Spleen (tissue), 11 donors: Measurements from ENCODE around the gene KCNQ4. TPM values are rescaled to one million over a fixed set of nuclear protein-coding genes. Genes with fewer than 3 reads are reported as not detected.

Experiments used
- DNase-seq: peaks from one replicate; pipeline ENCODE4 v3.0.0-alpha.2; 2020
- H3K27ac ChIP-seq, 8 donors: fragments of 200-600 bp; sonication (generic) in 7 of 8; 1 replicate in 4 of 8; 2 replicates in 4 of 8; pipeline versions ENCODE4 v1.5.0 to v1.8.0; 2016 to 2021; ENCODE audit warnings: inconsistent platforms in 4 of 8, mild to moderate bottlenecking in 4 of 8, moderate library complexity in 1 of 8
- H3K27me3 ChIP-seq, 7 donors: fragments of 200-600 bp; sonication (generic) in 6 of 7; replicated peaks in 1 of 7; 1 replicate in 4 of 7; 2 replicates in 3 of 7; pipeline versions ENCODE4 v1.5.0 to v1.8.0; 2016 to 2021; ENCODE audit warnings: inconsistent platforms in 3 of 7, mild to moderate bottlenecking in 1 of 7
- H3K36me3 ChIP-seq, 6 donors: fragments of 200-600 bp; sonication (generic) in 5 of 6; 1 replicate in 4 of 6; 2 replicates in 2 of 6; pipeline versions ENCODE4 v1.5.0 to v1.8.0; 2016 to 2021; ENCODE audit warnings: inconsistent platforms in 2 of 6
- H3K4me1 ChIP-seq, 6 donors: fragments of 200-600 bp; sonication (generic) in 5 of 6; 1 replicate in 3 of 6; 2 replicates in 3 of 6; pipeline versions ENCODE4 v1.5.0 to v1.8.0; 2016 to 2021; ENCODE audit warnings: inconsistent platforms in 3 of 6
- H3K4me3 ChIP-seq, 8 donors: fragments of 200-600 bp; sonication (generic) in 7 of 8; 1 replicate in 4 of 8; 2 replicates in 4 of 8; pipeline versions ENCODE4 v1.5.0 to v1.8.0; 2016 to 2021; ENCODE audit warnings: inconsistent platforms in 4 of 8, mild to moderate bottlenecking in 4 of 8, moderate library complexity in 2 of 8
- H3K9me3 ChIP-seq, 8 donors: fragments of 200-600 bp; sonication (generic) in 7 of 8; 1 replicate in 4 of 8; 2 replicates in 4 of 8; pipeline versions ENCODE4 v1.5.0 to v1.8.0; 2016 to 2021; ENCODE audit warnings: inconsistent platforms in 4 of 8
- POLR2A ChIP-seq, 3 donors: fragments of 450-650 bp; IDR thresholded peaks; one replicate each; pipeline ENCODE4 v1.5.1; 2017; ENCODE audit warnings: antibody characterized with exemption in 3 of 3, mild to moderate bottlenecking in 1 of 3
- POLR2AphosphoS5 ChIP-seq, 3 donors: sonication (generic); formaldehyde crosslinking; IDR thresholded peaks; one replicate each; pipeline ENCODE4 v1.5.1; 2017; ENCODE audit warnings: antibody characterized with exemption in 3 of 3
- WGBS, 5 donors: extraction: QIAGEN DNeasy Blood & Tissue Kit in 3 of 5; methylation state at CpG; one replicate each; pipeline versions ENCODE4 v1.1.5 to v1.1.7; 2013 to 2018; 5-methylcytosine and 5-hydroxymethylcytosine counted together
- intact Hi-C: fragments of 100-400 bp; cut with DNase I; formaldehyde crosslinking; loops from one replicate; pipeline ENCODE4 v1.15.0; 2023; ENCODE audit warnings: low total_unique reads
- polyA plus RNA-seq, 3 donors: library from polyadenylated mRNA; stranded (reverse); fragments of 200-250 nt; gene quantifications; one replicate each; pipeline ENCODE4 v1.2.1, GENCODE V29; 2013
- total RNA-seq, 7 donors: library from RNA; depleted of rRNA in 3 of 7; stranded (reverse); fragments of >200 nt in 3 of 7; fragmentation: NEBNext Ultra II Directional in 4 of 7; extraction: Animal tissue kit (Norgen Biotek cat#: 25700) in 4 of 7; gene quantifications; one replicate each; pipeline versions ENCODE4 v1.1.0 to v1.2.1, GENCODE V29; 2016 to 2021
- TF ChIP-seq, protein P1 (sequence below), 11 experiments: fragments of 200-600 bp in 7 of 11; fragments of 450-650 bp in 4 of 11; sonication (generic) in 4 of 11; IDR thresholded peaks in 8 of 11; conservative IDR thresholded peaks in 3 of 11; 1 replicate in 7 of 11; 2 replicates in 4 of 11; pipeline versions ENCODE4 v1.4.0 to v1.8.0; 2016 to 2021; ENCODE audit warnings: antibody characterized with exemption in 11 of 11, inconsistent platforms in 4 of 11, mild to moderate bottlenecking in 1 of 11
- donor health status: healthy with polysubstance abuse.
- donor health status: DM: no; HTN: no; CAD: no; lungs with moderate emphysema.
- donor health status: DM: no; HTN: no; CAD: no.
- donor health status: Bipolar disorder and iron deficiency.
- donor health status: healthy.
- donor health status: DM: no; HTN: no; CAD: no.
- donor health status: DM: yes; HTN: yes; CAD: no.

KCNQ4 gene
- total and polyA plus RNA-seq, 10 donors = 0.09 to 0.54 (median 0.25) TPM

DNA sequence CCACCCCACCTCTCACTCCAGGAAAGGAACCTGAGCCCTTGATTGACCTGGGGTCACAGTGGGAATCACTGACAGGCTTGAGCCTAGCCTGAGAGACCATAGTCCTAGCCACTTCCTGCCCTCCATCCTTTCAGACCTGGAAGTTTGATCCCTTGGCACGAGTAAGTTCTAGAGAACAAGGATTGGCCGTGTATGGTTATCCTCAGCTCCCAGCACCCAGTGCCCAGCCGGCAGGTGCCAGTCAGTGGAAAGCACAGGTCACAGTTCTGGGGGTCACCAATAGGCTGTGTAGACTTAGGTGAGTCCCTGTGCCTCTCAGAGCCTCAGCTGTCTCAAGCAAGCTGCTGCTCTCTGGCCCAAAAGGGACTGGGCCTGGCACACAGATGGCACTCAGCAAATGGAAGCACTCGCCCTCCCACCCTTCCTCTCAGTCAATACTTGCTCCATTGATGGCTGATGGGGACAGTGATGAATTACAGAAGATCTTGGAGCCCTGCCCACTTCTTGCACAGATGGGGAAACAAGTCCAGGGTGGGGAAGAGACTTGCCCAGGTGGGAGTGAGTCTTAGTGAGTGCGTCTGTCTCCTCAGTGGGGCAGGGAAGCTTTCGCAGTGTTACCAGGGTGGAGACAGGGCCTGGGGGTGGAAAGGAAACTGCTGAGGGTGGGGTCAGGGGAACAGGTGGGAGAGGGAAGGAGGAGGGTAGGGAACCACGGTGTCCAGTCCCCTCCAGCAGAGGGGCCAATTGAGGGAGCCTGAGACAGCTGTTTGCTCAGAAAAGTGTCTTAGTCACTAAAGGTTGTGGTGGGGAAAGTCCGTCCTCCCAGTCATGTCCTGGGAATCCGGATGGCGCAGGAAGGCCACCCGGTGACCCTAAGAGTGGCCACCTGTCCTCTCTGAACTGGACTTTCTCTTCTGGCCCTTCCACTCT, 2.6 kb upstream of the KCNQ4 start:
- Histone ChIP-seq H3K27ac (no peak overlapping the region), H3K36me3 (peaks cover 0 to 19% (median 3%) of the 10 kb centered on the region in 6 donors), H3K4me3 (no peak overlapping the region), H3K4me1 (peaks cover 7 to 25% (median 22%) of the 10 kb centered on the region in 6 donors), H3K9me3 (peaks cover 0 to 16% (median 11%) of the 10 kb centered on the region in 8 donors), H3K27me3 (peaks cover 0 to 42% (median 22%) of the 10 kb centered on the region in 7 donors)
- intact Hi-C loops = no loop called here
- TF ChIP-seq POLR2A (IDR thresholded peaks at IDR 0.05) (no peak), POLR2AphosphoS5 (IDR thresholded peaks at IDR 0.05) (no peak)
- TF ChIP-seq, protein P1, sequence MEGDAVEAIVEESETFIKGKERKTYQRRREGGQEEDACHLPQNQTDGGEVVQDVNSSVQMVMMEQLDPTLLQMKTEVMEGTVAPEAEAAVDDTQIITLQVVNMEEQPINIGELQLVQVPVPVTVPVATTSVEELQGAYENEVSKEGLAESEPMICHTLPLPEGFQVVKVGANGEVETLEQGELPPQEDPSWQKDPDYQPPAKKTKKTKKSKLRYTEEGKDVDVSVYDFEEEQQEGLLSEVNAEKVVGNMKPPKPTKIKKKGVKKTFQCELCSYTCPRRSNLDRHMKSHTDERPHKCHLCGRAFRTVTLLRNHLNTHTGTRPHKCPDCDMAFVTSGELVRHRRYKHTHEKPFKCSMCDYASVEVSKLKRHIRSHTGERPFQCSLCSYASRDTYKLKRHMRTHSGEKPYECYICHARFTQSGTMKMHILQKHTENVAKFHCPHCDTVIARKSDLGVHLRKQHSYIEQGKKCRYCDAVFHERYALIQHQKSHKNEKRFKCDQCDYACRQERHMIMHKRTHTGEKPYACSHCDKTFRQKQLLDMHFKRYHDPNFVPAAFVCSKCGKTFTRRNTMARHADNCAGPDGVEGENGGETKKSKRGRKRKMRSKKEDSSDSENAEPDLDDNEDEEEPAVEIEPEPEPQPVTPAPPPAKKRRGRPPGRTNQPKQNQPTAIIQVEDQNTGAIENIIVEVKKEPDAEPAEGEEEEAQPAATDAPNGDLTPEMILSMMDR (IDR thresholded peaks at IDR 0.05 in 8 of 11, conservative IDR thresholded peaks at IDR 0.05 in 3 of 11) = no peak
- no peak for DNase-seq
- WGBS, 5 donors = 66 to 83% (median 77%) methylated on average over 9 to 11 of the region's 11 CpGs

DNA sequence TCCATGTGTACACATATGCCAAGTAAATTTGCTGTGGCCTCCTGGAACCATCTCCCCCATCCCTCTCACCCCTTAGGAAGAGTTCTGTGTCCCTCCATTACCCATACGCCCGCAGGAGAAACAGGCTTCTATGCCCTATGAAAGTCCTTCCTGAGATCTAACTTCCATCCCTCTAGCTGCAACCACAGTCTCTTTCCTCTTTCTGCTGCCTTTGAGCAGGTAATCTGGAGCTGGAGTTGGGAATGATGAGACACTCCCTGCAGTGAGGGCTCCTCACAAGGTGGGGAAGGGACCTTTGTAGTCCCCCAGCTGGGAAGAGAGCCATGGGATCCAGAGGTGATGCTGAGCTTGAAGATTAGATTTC, 2.0 kb upstream of the KCNQ4 start:
- Histone ChIP-seq H3K4me1 (peaks cover 7 to 31% (median 22%) of the 10 kb centered on the region in 6 donors), H3K9me3 (peaks cover 0 to 11% (median 9%) of the 10 kb centered on the region in 8 donors), H3K27me3 (peaks cover 0 to 47% (median 22%) of the 10 kb centered on the region in 7 donors), H3K27ac (no peak overlapping the region), H3K36me3 (peaks cover 0 to 13% (median under 1%) of the 10 kb centered on the region in 6 donors), H3K4me3 (no peak overlapping the region)
- no peak for DNase-seq
- 88 to 95% (median 89%) methylated on average over 2 of the region's 2 CpGs for WGBS, 5 donors
- intact Hi-C loops = no loop called here
- TF ChIP-seq, protein P1 (IDR thresholded peaks at IDR 0.05 in 8 of 11, conservative IDR thresholded peaks at IDR 0.05 in 3 of 11) = no peak
- TF ChIP-seq POLR2A (IDR thresholded peaks at IDR 0.05) (no peak), POLR2AphosphoS5 (IDR thresholded peaks at IDR 0.05) (no peak)

DNA sequence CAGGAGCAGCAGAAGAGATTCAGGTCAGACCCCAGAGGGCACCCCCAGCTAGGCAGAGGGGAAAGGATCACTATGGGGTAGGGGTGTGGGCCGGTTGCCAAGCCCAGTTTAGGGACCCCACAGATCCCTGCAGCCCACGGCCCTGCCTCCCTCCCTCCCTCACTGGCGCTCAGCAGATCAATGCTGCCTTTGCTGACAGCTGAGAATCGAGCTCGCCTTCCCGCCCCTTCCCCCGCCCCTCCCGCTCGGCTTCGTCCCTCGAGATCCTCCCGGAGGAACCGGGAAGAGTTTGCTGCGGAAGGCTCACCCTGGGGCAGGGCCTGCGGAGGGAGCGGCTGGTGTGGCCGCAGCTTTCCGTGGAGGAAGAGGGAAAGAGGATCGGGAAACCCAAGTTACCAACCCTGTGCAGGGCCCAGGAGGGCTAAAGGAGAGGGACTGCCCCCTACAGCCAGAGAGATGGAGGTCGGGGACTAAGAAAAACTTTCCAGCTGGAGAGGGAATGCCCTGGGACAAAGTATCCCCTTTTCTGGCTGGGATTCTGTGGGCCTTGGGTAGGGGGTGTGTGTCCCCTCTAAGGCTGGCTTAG, 1.1 kb upstream of the KCNQ4 start:
- Histone ChIP-seq H3K4me3 (peak overlapping the region in 1 of 8 donors; percentile 71), H3K27ac (no peak overlapping the region), H3K36me3 (peaks cover 0 to 10% (median 0%) of the 10 kb centered on the region in 6 donors), H3K27me3 (peaks cover 0 to 47% (median 22%) of the 10 kb centered on the region in 7 donors), H3K4me1 (peaks cover 7 to 31% (median 22%) of the 10 kb centered on the region in 6 donors), H3K9me3 (peaks cover 0 to 2% (median 0%) of the 10 kb centered on the region in 8 donors)
- intact Hi-C loops = no loop called here
- WGBS, 5 donors = 21 to 33% (median 29%) methylated on average over 10 to 20 of the region's 20 CpGs
- peak in 1 of 3 donors; percentile 7 for TF ChIP-seq POLR2AphosphoS5 (IDR thresholded peaks at IDR 0.05)
- TF ChIP-seq, protein P1 (IDR thresholded peaks at IDR 0.05 in 8 of 11, conservative IDR thresholded peaks at IDR 0.05 in 3 of 11) = no peak
- no peak for TF ChIP-seq POLR2A (IDR thresholded peaks at IDR 0.05)
- no peak for DNase-seq
